ENCODE measurements around the gene DENND1A.

DNA sequence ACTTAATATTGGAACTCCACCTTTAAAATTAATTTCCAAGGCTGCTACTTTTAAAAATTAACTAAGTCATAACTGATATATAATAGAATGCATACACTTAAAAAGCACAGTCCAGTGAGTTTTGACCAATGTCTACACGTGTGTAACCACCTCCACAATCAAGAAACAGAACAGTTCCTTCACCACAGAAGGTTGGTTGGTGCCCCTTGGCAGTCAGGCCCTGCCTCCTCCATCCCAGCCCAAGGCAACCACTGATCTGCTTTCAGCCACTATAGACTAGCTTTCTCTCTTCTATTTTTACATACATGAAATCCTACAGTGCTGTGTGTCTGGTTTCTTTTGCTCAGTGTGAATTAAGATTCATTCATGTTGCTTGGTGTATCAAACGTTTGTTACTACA, 358.7 kb downstream of the DENND1A start:
- TF ChIP-seq, protein P1, sequence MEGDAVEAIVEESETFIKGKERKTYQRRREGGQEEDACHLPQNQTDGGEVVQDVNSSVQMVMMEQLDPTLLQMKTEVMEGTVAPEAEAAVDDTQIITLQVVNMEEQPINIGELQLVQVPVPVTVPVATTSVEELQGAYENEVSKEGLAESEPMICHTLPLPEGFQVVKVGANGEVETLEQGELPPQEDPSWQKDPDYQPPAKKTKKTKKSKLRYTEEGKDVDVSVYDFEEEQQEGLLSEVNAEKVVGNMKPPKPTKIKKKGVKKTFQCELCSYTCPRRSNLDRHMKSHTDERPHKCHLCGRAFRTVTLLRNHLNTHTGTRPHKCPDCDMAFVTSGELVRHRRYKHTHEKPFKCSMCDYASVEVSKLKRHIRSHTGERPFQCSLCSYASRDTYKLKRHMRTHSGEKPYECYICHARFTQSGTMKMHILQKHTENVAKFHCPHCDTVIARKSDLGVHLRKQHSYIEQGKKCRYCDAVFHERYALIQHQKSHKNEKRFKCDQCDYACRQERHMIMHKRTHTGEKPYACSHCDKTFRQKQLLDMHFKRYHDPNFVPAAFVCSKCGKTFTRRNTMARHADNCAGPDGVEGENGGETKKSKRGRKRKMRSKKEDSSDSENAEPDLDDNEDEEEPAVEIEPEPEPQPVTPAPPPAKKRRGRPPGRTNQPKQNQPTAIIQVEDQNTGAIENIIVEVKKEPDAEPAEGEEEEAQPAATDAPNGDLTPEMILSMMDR (conservative IDR thresholded peaks at IDR 0.05; ENCODE audit: low read depth, low read length), result no peak
- no peak for TF ChIP-seq EZH2phosphoT487 (IDR thresholded peaks at IDR 0.05; ENCODE audit: borderline replicate concordance, low read length)

Data from PC-3 (cell line).